NCI-H146 treated with DMSO at 0.1 percent for 48 hours (cell line): ENCODE data around the gene MID1.

Source experiments
- DNase-seq: peaks from one replicate; lab custom pipeline; 2025; ENCODE audit not compliant: unreplicated experiment; lab: John Stamatoyannopoulos, UW

The MID1 gene

GRCh38 chrX:10579112-10580011 is 41.0 kb downstream of the MID1 start:
- DNase-seq, result peak; percentile 15

- DNase-seq, result no peak
Observed at GRCh38 chrX:10578527-10578926, 41.9 kb downstream of the MID1 start.

GRCh38 chrX:10577853-10578252 is 42.5 kb downstream of the MID1 start:
- DNase-seq, result no peak

GRCh38 chrX:10576777-10577447 is 43.5 kb downstream of the MID1 start:
- DNase-seq, result no peak

- DNase-seq, result no peak
Observed at GRCh38 chrX:10576186-10576585, 44.2 kb downstream of the MID1 start.

- DNase-seq, result no peak
Observed at GRCh38 chrX:10574663-10575062, 45.7 kb downstream of the MID1 start.

GRCh38 chrX:10571260-10571659 is 49.1 kb downstream of the MID1 start:
- DNase-seq, result no peak

- no peak for DNase-seq
Observed at GRCh38 chrX:10570601-10571000, 49.8 kb downstream of the MID1 start.

GRCh38 chrX:10569946-10570345 is 50.4 kb downstream of the MID1 start:
- no peak for DNase-seq

- no peak for DNase-seq
Observed at GRCh38 chrX:10568428-10568827, 52.0 kb downstream of the MID1 start.

- DNase-seq, result no peak
Observed at GRCh38 chrX:10567136-10567535, 53.2 kb downstream of the MID1 start.

- no peak for DNase-seq
Observed at GRCh38 chrX:10566716-10567097, 53.7 kb downstream of the MID1 start.

GRCh38 chrX:10564484-10564883 is 55.9 kb downstream of the MID1 start:
- DNase-seq, result no peak

- no peak for DNase-seq
Observed at GRCh38 chrX:10557166-10557565, 63.2 kb downstream of the MID1 start.

GRCh38 chrX:10556405-10556804 is 64.0 kb downstream of the MID1 start:
- no peak for DNase-seq

- no peak for DNase-seq
Observed at GRCh38 chrX:10555846-10556245, 64.5 kb downstream of the MID1 start.

GRCh38 chrX:10554612-10555270 is 65.6 kb downstream of the MID1 start:
- no peak for DNase-seq

- DNase-seq, result no peak
Observed at GRCh38 chrX:10549280-10549679, 71.1 kb downstream of the MID1 start.

GRCh38 chrX:10548688-10549087 is 71.7 kb downstream of the MID1 start:
- no peak for DNase-seq

- no peak for DNase-seq
Observed at GRCh38 chrX:10545882-10546281, 74.5 kb downstream of the MID1 start.

- DNase-seq, result no peak
Observed at GRCh38 chrX:10542586-10542985, 77.8 kb downstream of the MID1 start.

GRCh38 chrX:10538831-10539230 is 81.6 kb downstream of the MID1 start:
- no peak for DNase-seq
